ENCODE measurements around the gene CLIP4.

The CLIP4 gene

DNA sequence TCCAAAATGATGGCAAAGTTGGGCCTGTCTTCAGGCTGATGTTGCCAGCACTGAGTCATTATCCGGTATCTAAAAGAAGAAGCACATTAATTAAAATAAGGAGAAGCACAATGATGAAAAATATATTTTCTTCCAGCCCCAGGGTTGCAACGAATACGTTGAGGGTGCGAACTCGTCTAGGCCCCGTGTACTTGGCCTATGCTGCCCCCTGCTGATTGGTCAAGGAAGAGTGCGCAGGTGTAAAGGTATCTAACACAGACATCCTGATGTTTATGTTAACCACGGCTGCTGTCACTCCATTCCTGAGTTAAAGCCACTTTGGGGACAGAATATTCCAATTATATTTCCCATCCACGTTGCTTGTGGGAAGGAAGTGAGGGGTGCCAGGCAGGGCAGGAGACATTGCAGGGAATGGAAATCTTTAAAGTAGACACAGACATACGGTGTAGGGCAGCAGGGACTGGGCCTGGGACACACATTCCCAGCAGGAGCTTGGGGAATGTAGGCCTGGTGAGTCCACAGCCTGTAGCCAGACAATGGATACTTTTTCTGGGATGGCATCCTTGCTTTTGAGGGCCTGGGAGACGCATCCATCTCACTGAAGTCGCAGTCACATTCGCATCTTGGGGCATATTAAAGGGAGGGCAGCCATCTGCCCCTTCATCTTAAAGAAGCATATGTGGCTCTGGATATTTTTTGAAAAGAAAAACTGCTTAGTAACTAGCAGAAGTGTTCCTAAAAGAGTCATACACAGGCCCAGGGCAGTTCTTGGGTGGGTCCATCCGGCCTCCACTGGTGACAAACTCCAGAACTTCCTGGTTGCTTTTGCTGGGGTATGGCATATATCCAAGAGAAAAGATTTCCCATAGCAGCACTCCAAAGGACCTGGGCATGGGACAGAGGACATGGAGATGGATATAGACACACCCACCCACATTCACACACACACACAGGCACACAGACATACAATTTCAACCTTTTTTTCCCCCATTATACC, 81.9 kb downstream of the CLIP4 start:
- peak; percentile 86 for FAIRE-seq
- DNase-seq (ENCODE audit: insufficient read length, low spot score): peak; percentile 40
- TF ChIP-seq POLR2A (IDR thresholded peaks at IDR 0.05; ENCODE audit: low read depth, low read length): no peak

DNA sequence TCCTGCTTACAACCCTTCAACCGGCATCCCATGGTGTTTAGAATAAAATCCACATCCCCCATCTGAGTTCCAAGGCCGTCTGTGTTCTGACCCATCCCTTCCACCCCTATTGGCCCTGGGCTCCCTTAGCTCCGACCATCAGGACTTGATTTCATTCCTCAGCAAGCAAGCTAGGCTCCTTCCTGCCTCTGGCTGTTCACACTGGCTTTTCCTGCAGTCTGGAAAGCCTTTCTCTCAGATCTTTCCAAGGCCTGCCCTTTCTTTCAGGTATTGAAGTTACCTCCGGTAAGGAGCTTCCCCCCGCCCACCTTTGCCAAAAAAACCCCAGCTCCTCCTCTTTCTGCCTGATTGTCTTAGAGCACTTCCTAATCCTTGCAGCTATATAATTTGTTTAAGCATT, 86.8 kb downstream of the CLIP4 start:
- no peak for FAIRE-seq
- no peak for TF ChIP-seq POLR2A (IDR thresholded peaks at IDR 0.05; ENCODE audit: low read depth, low read length)
- no peak for DNase-seq (ENCODE audit: insufficient read length, low spot score)

DNA sequence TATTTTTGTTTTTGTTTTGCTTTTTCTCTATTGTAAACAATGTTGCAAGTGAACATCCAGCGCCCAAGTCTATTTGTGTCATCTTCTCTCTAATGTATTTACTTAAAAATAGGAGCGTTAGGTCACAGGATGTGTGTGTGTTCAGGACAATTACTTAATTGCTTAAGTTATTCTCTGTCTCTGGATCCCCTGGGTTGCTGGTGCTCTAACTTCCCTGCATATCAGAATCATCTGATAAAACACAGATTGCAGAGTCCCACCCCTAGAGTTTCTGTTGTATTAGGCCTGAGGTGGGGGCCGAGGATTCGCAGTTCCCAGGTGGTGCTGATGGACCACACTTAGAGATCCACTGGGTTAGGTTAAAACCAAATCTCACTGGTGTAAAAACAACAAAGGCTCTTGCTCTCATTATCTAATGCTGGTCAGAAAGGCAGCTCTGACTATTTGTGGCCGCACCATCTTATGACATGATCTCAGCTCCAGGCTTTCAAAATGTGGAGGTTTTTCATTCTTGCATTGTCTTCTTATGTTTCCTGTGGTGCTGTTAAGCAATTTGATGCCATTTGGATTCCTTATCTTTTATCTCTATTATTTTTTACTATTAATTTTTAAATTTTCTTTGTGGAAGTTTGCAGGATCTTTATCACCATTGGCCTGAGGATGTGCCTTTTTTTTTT, 87.7 kb downstream of the CLIP4 start:
- no peak for DNase-seq (ENCODE audit: insufficient read length, low spot score)
- no peak for TF ChIP-seq POLR2A (IDR thresholded peaks at IDR 0.05; ENCODE audit: low read depth, low read length)
- no peak for FAIRE-seq

DNA sequence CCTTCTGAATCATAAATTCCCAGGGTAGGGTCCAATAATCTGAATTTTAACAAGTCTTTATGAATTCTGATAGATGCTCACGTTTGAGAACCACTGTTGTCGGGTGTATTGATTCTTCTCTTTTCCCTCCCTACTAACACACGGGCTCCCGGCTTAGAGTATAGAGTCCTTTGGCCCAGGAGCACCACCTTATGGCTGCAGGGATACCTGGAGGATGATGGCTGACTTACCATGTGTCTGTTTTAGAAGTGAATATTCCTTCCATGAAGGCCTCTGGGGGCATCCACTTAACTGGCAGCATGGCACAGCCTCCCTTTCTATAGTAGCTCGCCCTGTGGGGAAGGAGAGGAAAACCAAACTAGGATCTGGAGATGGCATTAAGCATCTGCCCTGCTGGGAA, 91.7 kb downstream of the CLIP4 start:
- FAIRE-seq (no peak), DNase-seq (ENCODE audit: insufficient read length, low spot score) (no peak)
- TF ChIP-seq POLR2A (IDR thresholded peaks at IDR 0.05; ENCODE audit: low read depth, low read length): no peak

DNA sequence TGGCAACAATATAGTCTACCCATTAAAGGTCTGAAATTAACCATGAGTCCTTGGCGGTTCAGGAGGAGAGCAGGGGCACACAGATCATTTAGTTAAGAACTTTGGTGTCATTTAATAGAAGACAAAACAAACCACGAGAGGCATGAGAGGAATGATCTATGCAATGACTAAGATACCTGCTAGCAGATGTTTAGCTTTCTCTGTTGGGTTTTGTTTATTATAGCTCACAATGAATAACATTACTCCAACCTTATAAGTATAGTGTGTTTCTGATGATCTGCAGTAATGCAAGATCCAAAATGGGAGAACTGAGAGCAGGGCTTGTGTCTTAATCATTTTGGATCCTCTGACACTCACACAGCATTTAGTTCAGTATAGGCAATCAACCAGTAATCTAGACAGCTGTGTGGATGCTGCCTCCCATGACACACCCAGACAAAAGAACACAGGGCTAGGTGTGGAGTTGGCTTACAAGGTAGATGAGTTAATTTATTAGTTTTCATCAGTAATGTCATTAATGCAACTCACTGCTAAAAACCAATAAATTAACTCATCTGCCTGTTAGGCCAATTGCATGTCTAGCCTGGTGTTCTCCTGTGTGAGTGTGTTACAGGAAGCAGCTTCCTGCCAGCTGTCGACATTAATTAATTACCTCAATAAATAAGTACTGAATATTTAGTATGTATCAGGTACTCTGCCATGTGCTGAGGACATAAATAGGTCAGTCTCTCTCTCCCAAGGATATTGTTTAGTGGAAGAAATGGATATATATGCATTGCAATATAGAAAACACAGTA, 92.3 kb downstream of the CLIP4 start:
- no peak for TF ChIP-seq POLR2A (IDR thresholded peaks at IDR 0.05; ENCODE audit: low read depth, low read length)
- DNase-seq (ENCODE audit: insufficient read length, low spot score) (no peak), FAIRE-seq (no peak)

DNA sequence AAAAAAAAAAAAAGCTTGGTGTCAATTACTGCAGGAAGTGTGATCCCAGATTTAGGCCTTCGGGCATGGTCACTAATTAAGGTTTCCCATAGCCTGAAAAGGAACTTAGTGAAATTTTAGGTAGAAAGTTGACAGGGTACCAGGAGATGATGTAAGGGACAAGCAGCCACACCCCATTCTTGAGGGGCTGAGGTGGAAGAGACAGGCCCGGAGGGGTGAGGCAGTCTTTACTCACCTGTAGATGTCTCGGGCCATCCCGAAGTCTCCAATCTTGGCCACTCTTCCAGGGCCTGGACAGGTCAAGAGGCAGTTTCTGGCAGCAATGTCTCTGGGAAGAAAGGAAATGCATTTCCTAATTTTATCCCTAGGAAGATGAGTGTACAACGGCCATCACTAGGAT, 94.3 kb downstream of the CLIP4 start:
- DNase-seq (ENCODE audit: insufficient read length, low spot score) (no peak), FAIRE-seq (no peak)
- TF ChIP-seq POLR2A (IDR thresholded peaks at IDR 0.05; ENCODE audit: low read depth, low read length): no peak

DNA sequence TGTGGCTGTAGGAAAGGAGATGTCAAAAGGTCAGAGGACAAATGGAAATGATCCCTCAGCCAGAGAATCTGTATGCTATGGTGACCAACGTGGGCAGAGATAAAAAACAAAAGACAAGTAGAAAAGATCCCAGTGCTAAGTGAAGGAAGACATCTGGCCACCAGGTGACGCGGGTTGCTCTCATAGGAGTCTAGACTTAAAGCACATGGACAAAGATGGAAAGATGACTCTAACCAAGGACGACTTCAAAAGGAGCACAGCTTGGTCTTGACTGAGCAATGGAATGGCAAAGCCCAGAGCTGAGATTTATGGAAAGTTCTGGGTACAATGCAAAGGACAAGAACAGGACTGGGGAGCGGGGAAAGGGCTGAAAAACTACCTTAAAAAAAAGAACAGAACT, 96.8 kb downstream of the CLIP4 start:
- TF ChIP-seq POLR2A (IDR thresholded peaks at IDR 0.05; ENCODE audit: low read depth, low read length): no peak
- DNase-seq (ENCODE audit: insufficient read length, low spot score): no peak
- no peak for FAIRE-seq

DNA sequence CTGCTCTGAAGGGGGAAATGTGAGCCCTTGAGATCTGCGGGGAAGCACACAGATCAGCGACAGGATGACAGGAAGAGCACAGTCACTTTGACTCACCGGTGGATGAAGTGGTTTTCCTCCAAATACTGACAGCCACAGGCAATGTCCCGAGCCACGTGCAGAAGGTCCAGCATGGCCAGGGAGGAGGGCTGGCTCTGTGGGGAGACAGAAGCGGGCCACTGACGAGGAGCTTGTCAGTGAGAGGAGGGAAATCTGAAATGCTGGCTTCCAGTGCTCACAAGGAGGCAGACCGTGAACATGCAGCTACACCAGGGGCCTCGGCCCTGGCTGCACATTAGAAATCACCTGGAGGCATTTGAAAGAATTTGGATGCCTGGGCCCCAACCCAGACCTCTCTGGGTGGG, 98.7 kb downstream of the CLIP4 start:
- TF ChIP-seq POLR2A (IDR thresholded peaks at IDR 0.05; ENCODE audit: low read depth, low read length): no peak
- FAIRE-seq (no peak), DNase-seq (ENCODE audit: insufficient read length, low spot score) (no peak)

DNA sequence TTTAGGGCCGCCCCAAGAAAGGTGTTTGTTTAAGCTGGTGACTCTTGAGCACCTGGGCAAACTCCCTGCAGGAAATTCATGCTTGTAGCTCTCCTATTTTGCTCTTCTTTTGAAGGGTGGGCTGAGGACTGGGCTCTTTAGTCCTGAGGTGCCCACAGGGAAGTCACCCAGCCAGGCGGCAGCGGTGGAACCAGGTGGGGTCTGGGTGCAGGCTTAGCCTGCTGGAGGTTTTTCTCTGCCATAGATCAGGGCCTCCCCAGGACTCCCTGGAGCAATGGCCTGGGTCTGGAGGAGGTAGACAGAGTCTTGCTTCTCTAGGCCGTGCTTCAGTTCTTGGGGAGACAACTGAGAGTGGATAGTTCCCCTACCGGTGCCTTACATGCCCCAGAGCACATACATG, 99.9 kb downstream of the CLIP4 start:
- DNase-seq (ENCODE audit: insufficient read length, low spot score) (no peak), FAIRE-seq (no peak)
- TF ChIP-seq POLR2A (IDR thresholded peaks at IDR 0.05; ENCODE audit: low read depth, low read length): no peak

DNA sequence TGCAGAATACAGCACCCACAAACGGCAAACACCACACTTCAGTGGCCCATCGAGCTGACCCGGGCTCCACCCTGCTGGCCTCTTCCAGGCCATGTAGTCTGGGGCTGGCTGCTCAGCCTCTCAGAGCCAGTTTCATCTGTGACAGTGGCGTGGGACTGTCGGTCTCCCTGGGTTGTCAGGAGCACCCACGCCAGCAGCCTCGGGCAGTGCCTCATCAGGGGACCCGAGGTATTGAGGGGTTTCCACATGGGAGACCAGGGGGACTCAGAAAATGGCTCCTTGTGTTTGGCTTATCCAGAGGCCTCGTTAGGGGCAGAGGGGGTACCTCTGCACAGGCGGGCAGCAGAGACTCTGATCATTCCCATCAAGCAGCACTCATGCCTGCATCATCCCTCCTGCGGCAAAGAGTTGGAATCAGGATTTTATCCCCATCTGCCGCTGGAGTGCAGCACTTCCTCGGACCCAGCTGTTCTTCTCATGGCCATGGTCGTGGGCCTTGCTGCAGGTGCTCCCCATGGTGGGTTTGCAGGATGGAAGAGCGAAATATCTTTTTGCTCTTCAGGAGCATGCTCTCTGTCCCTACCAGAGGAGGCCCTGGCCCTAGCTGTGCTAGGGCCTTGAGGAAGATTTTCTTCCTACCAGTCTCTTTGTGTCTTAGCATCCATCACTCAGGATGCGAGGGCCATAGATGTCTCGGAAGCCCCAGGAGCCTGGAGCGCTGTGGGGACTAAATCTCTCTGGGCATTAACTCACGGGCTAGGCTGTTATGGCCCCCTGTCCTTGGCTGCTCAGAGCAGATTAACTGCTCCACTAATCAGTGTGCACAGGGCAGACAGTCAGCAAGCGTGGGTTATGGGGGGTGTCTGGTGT, 100.8 kb downstream of the CLIP4 start:
- FAIRE-seq (no peak), DNase-seq (ENCODE audit: insufficient read length, low spot score) (no peak)
- no peak for TF ChIP-seq POLR2A (IDR thresholded peaks at IDR 0.05; ENCODE audit: low read depth, low read length)

DNA sequence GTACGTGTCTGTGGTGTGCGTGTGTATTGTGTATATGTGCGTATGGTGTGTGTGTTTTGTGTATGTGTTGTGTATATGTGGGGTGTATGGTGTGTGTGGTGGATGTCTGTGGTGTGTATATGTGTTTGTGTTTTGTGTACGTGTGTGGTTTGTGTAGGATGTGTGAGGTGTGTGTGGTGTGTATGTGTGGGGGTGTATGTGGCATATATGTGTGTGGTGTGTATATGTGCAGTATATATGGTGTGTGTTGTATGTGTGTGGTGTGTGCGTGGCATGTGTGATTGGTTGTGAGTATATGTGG, 101.3 kb downstream of the CLIP4 start:
- no peak for TF ChIP-seq POLR2A (IDR thresholded peaks at IDR 0.05; ENCODE audit: low read depth, low read length)
- DNase-seq (ENCODE audit: insufficient read length, low spot score) (no peak), FAIRE-seq (no peak)

DNA sequence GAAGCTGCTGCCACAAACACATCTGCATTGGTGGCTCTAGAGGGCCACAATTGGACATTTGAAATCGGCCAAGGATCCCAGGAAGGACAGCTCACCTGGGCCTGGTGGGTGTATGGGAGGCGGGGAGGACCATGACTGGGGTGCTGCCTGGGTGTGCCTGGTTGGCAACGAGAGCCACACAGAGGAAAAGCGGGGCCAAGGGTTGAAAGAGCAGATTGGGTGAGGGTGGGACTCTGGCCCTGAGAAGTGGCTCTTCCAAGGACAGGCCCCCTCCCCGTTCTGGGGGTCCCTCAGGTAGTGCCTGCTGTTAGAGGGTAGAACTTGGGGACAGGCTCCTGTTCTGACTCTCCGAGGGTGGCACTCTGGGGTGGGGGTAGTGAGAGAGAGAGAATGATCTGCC, 102.9 kb downstream of the CLIP4 start:
- FAIRE-seq (no peak), DNase-seq (ENCODE audit: insufficient read length, low spot score) (no peak)
- no peak for TF ChIP-seq POLR2A (IDR thresholded peaks at IDR 0.05; ENCODE audit: low read depth, low read length)

DNA sequence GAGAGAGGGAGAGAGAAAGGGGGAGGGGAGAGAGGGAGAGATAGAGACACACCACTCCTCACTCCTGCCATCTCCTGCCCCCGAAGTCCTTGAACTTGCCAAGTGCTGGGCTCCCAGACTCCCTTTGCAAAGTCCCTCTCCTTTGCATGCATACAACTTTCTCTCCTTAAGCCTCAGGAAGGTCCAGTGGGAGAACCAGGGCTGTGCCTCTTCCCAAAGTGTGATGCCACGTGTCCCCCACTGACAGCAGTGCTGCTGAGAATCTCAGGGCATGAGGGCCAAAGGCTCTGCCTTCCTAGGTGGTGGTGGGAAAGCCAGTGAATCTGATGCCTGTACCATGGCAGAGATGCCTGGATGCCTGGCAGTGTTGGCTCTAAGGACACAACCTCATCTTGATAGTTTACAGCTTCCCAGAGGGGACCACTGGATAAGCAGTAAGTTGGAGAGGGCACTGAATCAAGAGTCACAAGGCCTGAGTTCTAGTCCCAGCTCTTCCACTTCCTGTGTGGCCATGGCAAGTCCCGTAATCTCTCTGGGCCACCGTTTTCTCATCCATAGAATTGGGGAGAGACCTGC, 103.4 kb downstream of the CLIP4 start:
- DNase-seq (ENCODE audit: insufficient read length, low spot score) (no peak), FAIRE-seq (no peak)
- TF ChIP-seq POLR2A (IDR thresholded peaks at IDR 0.05; ENCODE audit: low read depth, low read length): no peak

All from H54 (cell line).